Caco-2 (cell line): Measurements from ENCODE around the gene MICU2. TPM values are rescaled to one million over a fixed set of nuclear protein-coding genes. Genes with fewer than 3 reads are reported as not detected.

Experiments used
- BruUV-seq: library from RNA; stranded (reverse); fragments of 400-500 nt; replicated peaks from 2 replicates; lab custom pipeline; 2021; lab: Mats Ljungman, UMichigan
- CTCF ChIA-PET: fragments of 300-600 bp; sonication (Branson Sonifier 250); formaldehyde crosslinking; loops from one replicate; lab custom pipeline; 2022; ENCODE audit warnings: antibody characterized with exemption; lab: Charles Lee
- POLR2A ChIA-PET: fragments of 300-600 bp; sonication (Branson Sonifier 250); formaldehyde crosslinking; loops from one replicate; lab custom pipeline; 2022; ENCODE audit warnings: antibody characterized with exemption; lab: Charles Lee
- DNase-seq, 2 experiments: peaks; one replicate each; pipeline versions ENCODE4 v3.0.0 to v3.0.0-alpha.2; 2020 to 2022
- H3K27me3 ChIP-seq: replicated peaks from 2 replicates; pipeline ENCODE4 v1.6.0; 2011; ENCODE audit warnings: low read length; ENCODE audit not compliant: control insufficient read depth, insufficient read depth
- H3K36me3 ChIP-seq: 2 replicates; pipeline ENCODE4 v1.5.1; 2011; ENCODE audit warnings: low read length; ENCODE audit not compliant: control insufficient read depth, insufficient read depth
- H3K4me1 ChIP-seq: fragments of 250-450 bp; sonication (Bioruptor Pico); 2 replicates; pipeline ENCODE4 v1.5.1; 2020; ENCODE audit warnings: mild to moderate bottlenecking
- H3K4me3 ChIP-seq: 2 replicates; pipeline ENCODE4 v1.5.1; 2011; ENCODE audit warnings: low read depth, mild to moderate bottlenecking, control low read depth, low read length
- H3K9me3 ChIP-seq: fragments of 250-450 bp; sonication (Bioruptor Pico); 2 replicates; pipeline ENCODE4 v1.5.1; 2020; ENCODE audit warnings: mild to moderate bottlenecking, moderate library complexity
- H3K27ac Mint-ChIP-seq: one replicate; pipeline ENCODE4 v1.8.0; 2022; ENCODE audit warnings: mixed read lengths; ENCODE audit not compliant: unreplicated experiment
- H3K27me3 Mint-ChIP-seq: one replicate; pipeline ENCODE4 v1.8.0; 2022; ENCODE audit warnings: mixed read lengths; ENCODE audit not compliant: insufficient read depth, unreplicated experiment
- H3K36me3 Mint-ChIP-seq: one replicate; pipeline ENCODE4 v1.8.0; 2022; ENCODE audit warnings: mild to moderate bottlenecking, mixed read lengths; ENCODE audit not compliant: insufficient read depth, unreplicated experiment
- H3K4me1 Mint-ChIP-seq: one replicate; pipeline ENCODE4 v1.8.0; 2022; ENCODE audit warnings: low read depth, mixed read lengths; ENCODE audit not compliant: unreplicated experiment
- H3K4me3 Mint-ChIP-seq: one replicate; pipeline ENCODE4 v1.8.0; 2022; ENCODE audit warnings: mild to moderate bottlenecking, moderate library complexity, mixed read lengths; ENCODE audit not compliant: unreplicated experiment
- H3K9me3 Mint-ChIP-seq: one replicate; pipeline ENCODE4 v1.8.0; 2022; ENCODE audit warnings: mixed read lengths; ENCODE audit not compliant: unreplicated experiment
- CTCF ChIP-seq, 2 experiments: fragments of 200-600 bp in 1 of 2; IDR thresholded peaks; 1 replicate in 1 of 2; 2 replicates in 1 of 2; pipeline versions ENCODE4 v1.5.1 to v1.8.0; 2011 to 2022; ENCODE audit warnings: antibody characterized with exemption in 1 of 2, control low read depth in 1 of 2, inconsistent platforms in 1 of 2, low read depth in 1 of 2, low read length in 1 of 2, mild to moderate bottlenecking in 1 of 2, moderate library complexity in 1 of 2; ENCODE audit not compliant: insufficient read depth in 1 of 2, severe bottlenecking in 1 of 2, unreplicated experiment in 1 of 2
- intact Hi-C: fragments of 100-400 bp; cut with micrococcal nuclease; formaldehyde crosslinking; loops from one replicate; pipeline ENCODE4 v1.10.0; 2022; ENCODE audit not compliant: unreplicated experiment
- total RNA-seq: library from RNA; stranded (reverse); gene quantifications from 2 replicates; pipeline ENCODE4 v1.2.3, GENCODE V29; 2022

MICU2 gene
- total RNA-seq, 1 experiment from 2014 or later = 43.1 TPM

GRCh38 chr13:21606796-21607195 lies 2.8 kb upstream of the MICU2 start:
- DNase-seq = no peak
- Histone ChIP-seq H3K9me3 (no peaks in the 10 kb centered on the region), H3K4me3 (no peak overlapping the region), H3K27me3 (no peaks in the 10 kb centered on the region), H3K4me1 (no peaks in the 10 kb centered on the region), H3K36me3 (no peaks in the 10 kb centered on the region)
- peaks cover 4% of the 10 kb centered on the region for H3K27me3 Mint-ChIP-seq
- ChIA-PET CTCF (no interaction called here), POLR2A (no interaction called here)
- H3K4me3 Mint-ChIP-seq = no peak overlapping the region
- intact Hi-C loops = no loop called here
- no TSS peak for BruUV-seq
- no peaks in the 10 kb centered on the region for H3K9me3 Mint-ChIP-seq
- H3K27ac Mint-ChIP-seq = no peak overlapping the region
- TF ChIP-seq CTCF (IDR thresholded peaks at IDR 0.05; ENCODE audit: insufficient read depth in 1 of 2, low read depth in 1 of 2, low read length in 1 of 2, severe bottlenecking in 1 of 2, unreplicated experiment in 1 of 2) = no peak
- no peaks in the 10 kb centered on the region for H3K36me3 Mint-ChIP-seq
- peaks cover 10% of the 10 kb centered on the region for H3K4me1 Mint-ChIP-seq

- H3K4me3 Mint-ChIP-seq = no peak overlapping the region
- H3K27me3 Mint-ChIP-seq = peaks cover 4% of the 10 kb centered on the region
- Histone ChIP-seq H3K36me3 (no peaks in the 10 kb centered on the region), H3K27me3 (no peaks in the 10 kb centered on the region), H3K4me1 (no peaks in the 10 kb centered on the region), H3K4me3 (no peak overlapping the region), H3K9me3 (no peaks in the 10 kb centered on the region)
- no peaks in the 10 kb centered on the region for H3K9me3 Mint-ChIP-seq
- BruUV-seq = no TSS peak
- no peak for DNase-seq
- peaks cover 5% of the 10 kb centered on the region for H3K36me3 Mint-ChIP-seq
- H3K27ac Mint-ChIP-seq = no peak overlapping the region
- ChIA-PET POLR2A (no interaction called here), CTCF (no interaction called here)
- no peak for TF ChIP-seq CTCF (IDR thresholded peaks at IDR 0.05; ENCODE audit: insufficient read depth in 1 of 2, low read depth in 1 of 2, low read length in 1 of 2, severe bottlenecking in 1 of 2, unreplicated experiment in 1 of 2)
- H3K4me1 Mint-ChIP-seq = peaks cover 14% of the 10 kb centered on the region
- intact Hi-C loops = no loop called here
Measured at GRCh38 chr13:21606251-21606650, 2.3 kb upstream of the MICU2 start.

GRCh38 chr13:21596722-21597121 lies 7.2 kb downstream of the MICU2 start:
- Histone ChIP-seq H3K4me1 (no peaks in the 10 kb centered on the region), H3K36me3 (peaks cover 2% of the 10 kb centered on the region; the same call in 1 of the 2 replicates), H3K4me3 (no peak overlapping the region), H3K9me3 (no peaks in the 10 kb centered on the region), H3K27me3 (no peaks in the 10 kb centered on the region)
- ChIA-PET POLR2A (no interaction called here), CTCF (no interaction called here)
- Mint-ChIP-seq H3K4me3 (no peak overlapping the region), H3K4me1 (peaks cover 6% of the 10 kb centered on the region), H3K9me3 (peaks cover 9% of the 10 kb centered on the region), H3K36me3 (peaks cover 11% of the 10 kb centered on the region), H3K27me3 (no peaks in the 10 kb centered on the region), H3K27ac (no peak overlapping the region)
- no TSS peak for BruUV-seq
- no peak for DNase-seq
- TF ChIP-seq CTCF (IDR thresholded peaks at IDR 0.05; ENCODE audit: insufficient read depth in 1 of 2, low read depth in 1 of 2, low read length in 1 of 2, severe bottlenecking in 1 of 2, unreplicated experiment in 1 of 2) = no peak
- intact Hi-C loops = no loop called here
